IMR-90 (cell line): ENCODE data around the gene USP50. TPM values are rescaled to one million over a fixed set of nuclear protein-coding genes. Genes with fewer than 3 reads are reported as not detected.

Source experiments
- ATAC-seq: fragments of 200-7000 bp; cut with Tn5 transposase; 2 replicates; pipeline ENCODE4 v1.9.1; 2020; ENCODE audit warnings: low read depth, mild to moderate bottlenecking, moderate library complexity
- BruUV-seq: library from RNA; stranded (reverse); fragments of 400-500 nt; replicated peaks from 2 replicates; lab custom pipeline; 2021; lab: Mats Ljungman, UMichigan
- CTCF ChIA-PET: fragments of 300-600 bp; formaldehyde crosslinking; extraction: SDS; loops from one replicate; lab custom pipeline; 2021; ENCODE audit warnings: antibody characterized with exemption; lab: Yijun Ruan, JAX
- POLR2A ChIA-PET: fragments of 300-600 bp; sonication (Branson Sonifier 250); formaldehyde crosslinking; loops from one replicate; lab custom pipeline; 2022; ENCODE audit warnings: antibody characterized with exemption; ENCODE audit not compliant: unreplicated experiment; lab: Charles Lee
- DNase-seq: peaks from one replicate; pipeline ENCODE4 v3.0.0; 2013
- H2AFZ ChIP-seq: replicated peaks from 2 replicates; pipeline ENCODE3; 2013; ENCODE audit warnings: low read length, mild to moderate bottlenecking; ENCODE audit not compliant: poor library complexity
- H2AK5ac ChIP-seq: 2 replicates; pipeline ENCODE4 v1.6.1; 2013; ENCODE audit warnings: low read depth, low read length, inconsistent platforms
- H2AK9ac ChIP-seq: replicated peaks from 2 replicates; pipeline ENCODE3; 2013; ENCODE audit warnings: mild to moderate bottlenecking, low read depth, low read length, moderate library complexity; ENCODE audit not compliant: poor library complexity
- H2BK120ac ChIP-seq: 2 replicates; pipeline ENCODE4 v1.6.1; 2013; ENCODE audit warnings: low read depth, low read length, inconsistent platforms
- H2BK15ac ChIP-seq: 3 replicates; pipeline ENCODE4 v1.6.1; 2013; ENCODE audit warnings: low read depth, low read length, inconsistent platforms
- H2BK20ac ChIP-seq: 2 replicates; pipeline ENCODE4 v1.6.1; 2013; ENCODE audit warnings: low read depth, mild to moderate bottlenecking, inconsistent platforms, low read length, moderate library complexity
- H2BK5ac ChIP-seq: 2 replicates; pipeline ENCODE4 v1.6.1; 2013; ENCODE audit warnings: mild to moderate bottlenecking, low read depth, low read length, inconsistent platforms; ENCODE audit not compliant: poor library complexity, severe bottlenecking
- H3K14ac ChIP-seq: replicated peaks from 2 replicates; pipeline ENCODE4 v1.6.1; 2013; ENCODE audit warnings: low read depth, low read length, inconsistent platforms
- H3K18ac ChIP-seq: 2 replicates; pipeline ENCODE4 v1.6.1; 2013; ENCODE audit warnings: low read depth, low read length, control low read depth
- H3K23ac ChIP-seq: 2 replicates; pipeline ENCODE4 v1.6.1; 2013; ENCODE audit warnings: low read depth, low read length, inconsistent platforms
- H3K27ac ChIP-seq: 2 replicates; pipeline ENCODE4 v1.5.1; 2013; ENCODE audit warnings: mild to moderate bottlenecking, control low read depth, low read length; ENCODE audit not compliant: insufficient read depth
- H3K27me3 ChIP-seq: 2 replicates; pipeline ENCODE4 v1.6.1; 2013; ENCODE audit warnings: low read length; ENCODE audit not compliant: control insufficient read depth, insufficient read depth
- H3K36me3 ChIP-seq: 2 replicates; pipeline ENCODE4 v1.6.1; 2013; ENCODE audit warnings: low read length, mixed read lengths; ENCODE audit not compliant: control insufficient read depth, insufficient read depth
- H3K4ac ChIP-seq: 2 replicates; pipeline ENCODE4 v1.6.1; 2013; ENCODE audit warnings: low read depth, low read length, inconsistent platforms
- H3K4me1 ChIP-seq: 2 replicates; pipeline ENCODE4 v1.6.1; 2013; ENCODE audit warnings: low read length, mixed read lengths; ENCODE audit not compliant: control insufficient read depth, insufficient read depth
- H3K4me2 ChIP-seq: 2 replicates; pipeline ENCODE4 v1.6.1; 2013; ENCODE audit warnings: low read depth, mild to moderate bottlenecking, control low read depth, low read length, moderate library complexity
- H3K4me3 ChIP-seq: 2 replicates; pipeline ENCODE4 v1.5.1; 2013; ENCODE audit warnings: low read depth, mild to moderate bottlenecking, control low read depth, low read length, moderate library complexity; ENCODE audit not compliant: insufficient read depth
- H3K56ac ChIP-seq: 2 replicates; pipeline ENCODE4 v1.6.1; 2013; ENCODE audit warnings: low read length, inconsistent platforms; ENCODE audit not compliant: insufficient read depth; ENCODE audit errors: extremely low read depth
- H3K79me1 ChIP-seq, 2 experiments: 2 replicates each; pipeline ENCODE4 v1.6.1; 2013; ENCODE audit warnings: low read length in 2 of 2, inconsistent platforms in 1 of 2, low read depth in 1 of 2
- H3K9ac ChIP-seq: 2 replicates; pipeline ENCODE4 v1.6.1; 2013; ENCODE audit warnings: low read depth, low read length, control low read depth
- H3K9me1 ChIP-seq: 2 replicates; pipeline ENCODE4 v1.6.1; 2013; ENCODE audit warnings: low read length, inconsistent platforms; ENCODE audit not compliant: insufficient read depth
- H3K9me3 ChIP-seq: 2 replicates; pipeline ENCODE4 v1.6.1; 2013; ENCODE audit warnings: low read length; ENCODE audit not compliant: control insufficient read depth, insufficient read depth
- H4K20me1 ChIP-seq: 2 replicates; pipeline ENCODE4 v1.6.1; 2013; ENCODE audit warnings: low read length, inconsistent platforms; ENCODE audit not compliant: insufficient read depth
- H4K5ac ChIP-seq: 2 replicates; pipeline ENCODE4 v1.6.1; 2013; ENCODE audit warnings: mild to moderate bottlenecking, low read depth, low read length, control low read depth
- H4K8ac ChIP-seq, 2 experiments: 2 replicates each; pipeline ENCODE4 v1.6.1; 2013; ENCODE audit warnings: low read depth in 2 of 2, low read length in 2 of 2, control low read depth in 1 of 2, inconsistent platforms in 1 of 2
- H4K91ac ChIP-seq: 2 replicates; pipeline ENCODE4 v1.6.1; 2013; ENCODE audit warnings: low read depth, low read length, inconsistent platforms; ENCODE audit not compliant: insufficient read depth
- BHLHE40 ChIP-seq: fragments of 150-350 bp; IDR thresholded peaks from 2 replicates; pipeline ENCODE4 v1.6.1; 2016; ENCODE audit warnings: mild to moderate bottlenecking, low read depth, low read length
- CEBPB ChIP-seq: IDR thresholded peaks from 2 replicates; pipeline ENCODE4 v1.6.1; 2012; ENCODE audit warnings: low read depth, low read length, improper control_type of control experiment
- CHD1 ChIP-seq: IDR thresholded peaks from 2 replicates; pipeline ENCODE4 v1.6.1; 2012; ENCODE audit warnings: low read depth, low read length, improper control_type of control experiment
- CTCF ChIP-seq: conservative IDR thresholded peaks from 2 replicates; pipeline ENCODE4 v1.5.1; 2012; ENCODE audit warnings: mild to moderate bottlenecking, low read depth, low read length, improper control_type of control experiment
- ELK1 ChIP-seq: fragments of 150-350 bp; IDR thresholded peaks from 2 replicates; pipeline ENCODE4 v1.6.1; 2016; ENCODE audit warnings: low read depth, mild to moderate bottlenecking, low read length, moderate library complexity, borderline replicate concordance
- FOS ChIP-seq: fragments of 150-350 bp; IDR thresholded peaks from 2 replicates; pipeline ENCODE4 v1.6.1; 2016; ENCODE audit warnings: low read depth, low read length
- MAZ ChIP-seq: IDR thresholded peaks from 2 replicates; pipeline ENCODE4 v1.6.1; 2012; ENCODE audit warnings: low read depth, mild to moderate bottlenecking, low read length, improper control_type of control experiment, moderate library complexity, borderline replicate concordance
- MXI1 ChIP-seq: IDR thresholded peaks from 2 replicates; pipeline ENCODE4 v1.6.1; 2012; ENCODE audit warnings: low read depth, mild to moderate bottlenecking, low read length, moderate library complexity, borderline replicate concordance
- NFE2L2 ChIP-seq: fragments of 150-350 bp; IDR thresholded peaks from 2 replicates; pipeline ENCODE4 v1.6.1; 2016; ENCODE audit warnings: low read depth, mild to moderate bottlenecking, low read length
- POLR2A ChIP-seq: IDR thresholded peaks from 2 replicates; pipeline ENCODE4 v1.6.1; 2012; ENCODE audit warnings: mild to moderate bottlenecking, low read depth, low read length
- RAD21 ChIP-seq: IDR thresholded peaks from 2 replicates; pipeline ENCODE4 v1.6.1; 2012; ENCODE audit warnings: low read length, improper control_type of control experiment
- RCOR1 ChIP-seq: IDR thresholded peaks from 2 replicates; pipeline ENCODE4 v1.6.1; 2012; ENCODE audit warnings: mild to moderate bottlenecking, low read length, improper control_type of control experiment; ENCODE audit not compliant: insufficient replicate concordance
- RFX5 ChIP-seq: IDR thresholded peaks from 2 replicates; pipeline ENCODE4 v1.8.0; 2012; ENCODE audit warnings: low read depth, mild to moderate bottlenecking, low read length, moderate library complexity
- SMC3 ChIP-seq: fragments of 150-350 bp; IDR thresholded peaks from 2 replicates; pipeline ENCODE4 v1.6.1; 2016; ENCODE audit warnings: low read depth, mild to moderate bottlenecking, antibody characterized with exemption, low read length, moderate library complexity
- USF2 ChIP-seq: fragments of 150-350 bp; IDR thresholded peaks from 2 replicates; pipeline ENCODE4 v1.6.1; 2017; ENCODE audit warnings: mild to moderate bottlenecking, antibody characterized with exemption, low read length, low read depth
- WGBS, 2 experiments: methylation state at CpG; one replicate each; pipeline versions ENCODE4 v1.1.5 to v1.1.7; 2013; ENCODE audit warnings: missing lambda C conversion rate in 2 of 2; ENCODE audit not compliant: insufficient read length in 1 of 2; ENCODE audit errors: extremely low coverage in 2 of 2; 5-methylcytosine and 5-hydroxymethylcytosine counted together
- dilution Hi-C: fragments of 300-500 bp; cut with HindIII; formaldehyde crosslinking; loops from one replicate; pipeline ENCODE4 v1.14.3; 2018; ENCODE audit warnings: low sequenced_read_pairs; ENCODE audit not compliant: unreplicated experiment
- in situ Hi-C: fragments of 300-500 bp; cut with MboI; formaldehyde crosslinking; loops from 3 replicates; pipeline ENCODE4 v1.14.3; 2019; ENCODE audit warnings: low sequenced_read_pairs, inconsistent platforms, mixed read lengths
- intact Hi-C: fragments of 100-400 bp; cut with micrococcal nuclease; formaldehyde crosslinking; loops from 2 replicates; pipeline ENCODE4 v1.10.0; 2022
- polyA plus RNA-seq, 3 experiments: library from polyadenylated mRNA; depleted of rRNA; stranded (reverse); fragments of >200 nt; gene quantifications; 2 replicates each; pipeline ENCODE4 v1.2.3, GENCODE V29; 2012; ENCODE audit warnings: low replicate concordance in 1 of 3
- total RNA-seq: library from RNA; depleted of rRNA; stranded (reverse); fragments of >200 nt; gene quantifications from 2 replicates; pipeline ENCODE4 v1.2.3, GENCODE V29; 2012

The USP50 gene
- total and polyA plus RNA-seq, 2 of the 4 experiments (the other 2 are of a cell fraction): not detected

- H3K4me1 ChIP-seq: no peaks in the 10 kb centered on the region
- ATAC-seq (no peak), DNase-seq (peak; percentile 1)
- WGBS, 2 experiments: 100% methylated on average over 2 of the region's 3 CpGs; no CpG with 5 or more reads in 1 of the 2 experiments
- H3K4ac ChIP-seq: no peak overlapping the region
- peaks cover 37% of the 10 kb centered on the region for H3K36me3 ChIP-seq
- H4K20me1 ChIP-seq: no peaks in the 10 kb centered on the region; the same call in 1 of the 2 replicates
- H2BK20ac ChIP-seq: no peak overlapping the region
- H3K9me3 ChIP-seq: no peaks in the 10 kb centered on the region
- no peak overlapping the region for H2AK9ac ChIP-seq
- no peaks in the 10 kb centered on the region; the same call in 1 of the 2 replicates for H3K9me1 ChIP-seq
- no peaks in the 10 kb centered on the region for H3K27me3 ChIP-seq
- CTCF ChIA-PET: no interaction called here
- H3K14ac ChIP-seq: no peak overlapping the region
- BruUV-seq: no TSS peak
- no peak overlapping the region for H3K9ac ChIP-seq
- H3K4me2 ChIP-seq: no peak overlapping the region
- no peak overlapping the region for H2BK15ac ChIP-seq
- H3K27ac ChIP-seq: no peak overlapping the region
- intact Hi-C loops (no loop called here), in situ Hi-C loops (no loop called here), dilution Hi-C loops (no loop called here)
- H3K79me1 ChIP-seq: no peaks in the 10 kb centered on the region; a peak in 1 of 4 replicates
- POLR2A ChIA-PET: no interaction called here
- no peak overlapping the region for H4K91ac ChIP-seq
- no peak overlapping the region for H2AK5ac ChIP-seq
- no peak overlapping the region for H3K4me3 ChIP-seq
- H4K8ac ChIP-seq: no peak overlapping the region
- H4K5ac ChIP-seq: no peak overlapping the region
- no peak overlapping the region for H2BK5ac ChIP-seq
- no peak overlapping the region for H3K23ac ChIP-seq
- no peak overlapping the region for H3K56ac ChIP-seq
- H3K18ac ChIP-seq: no peak overlapping the region
- H2BK120ac ChIP-seq: no peak overlapping the region
- no peak for TF ChIP-seq MXI1
- TF ChIP-seq BHLHE40: no peak
- no peak for TF ChIP-seq FOS
- TF ChIP-seq NFE2L2: no peak
- no peak for TF ChIP-seq RFX5
- no peak for TF ChIP-seq SMC3
- TF ChIP-seq CEBPB: no peak
- TF ChIP-seq RCOR1: no peak
- TF ChIP-seq POLR2A: no peak
- TF ChIP-seq MAZ: no peak
- TF ChIP-seq ELK1: no peak
- TF ChIP-seq USF2: no peak
- no peak for TF ChIP-seq CHD1
- TF ChIP-seq RAD21: no peak
- no peak for TF ChIP-seq CTCF
- H2AFZ ChIP-seq: no peak overlapping the region
Measured at GRCh38 chr15:50493625-50494024, 52.8 kb downstream of the USP50 start.
